ENCODE data around the gene E2F6. TPM values are rescaled to one million over a fixed set of nuclear protein-coding genes. Genes with fewer than 3 reads are reported as not detected.

The E2F6 gene
- total and polyA plus RNA-seq, 4 donors, result 3.5 to 7.7 (median 4.8) TPM

DNA sequence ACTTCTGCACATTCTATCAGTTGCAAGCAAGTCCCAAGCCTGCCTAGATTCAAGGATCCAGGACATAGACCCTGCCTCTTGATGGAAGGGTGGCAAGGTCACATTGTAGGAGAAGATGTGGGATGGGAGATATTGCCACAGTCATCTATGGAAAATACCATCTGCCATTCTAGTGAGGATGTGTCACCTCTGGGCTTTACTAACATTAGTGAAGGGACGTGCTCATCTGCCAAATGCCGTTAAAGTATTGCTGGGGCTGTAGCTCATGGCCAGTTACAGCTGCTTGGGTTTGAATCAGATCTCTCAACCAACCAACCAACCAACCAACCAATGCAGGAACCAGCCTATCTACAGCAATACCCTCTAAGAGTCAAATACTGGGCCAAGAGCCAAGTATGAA, 49.0 kb downstream of the E2F6 start:
- Histone ChIP-seq H3K36me3 (ENCODE audit: control insufficient read depth in 4 of 4, insufficient read depth in 3 of 4, low read depth in 1 of 4, low read length in 3 of 4) (no peaks in the 10 kb centered on the region), H3K27ac (ENCODE audit: low read depth in 1 of 2, low read length in 2 of 2) (no peak overlapping the region), H3K9me3 (ENCODE audit: control insufficient read depth in 4 of 4, low read length in 3 of 4) (no peaks in the 10 kb centered on the region), H3K9ac (ENCODE audit: low read depth in 1 of 2, low read length in 2 of 2) (no peak overlapping the region), H3K4me3 (ENCODE audit: low read depth in 1 of 3, low read length in 3 of 3) (no peak overlapping the region), H3K4me1 (ENCODE audit: control insufficient read depth in 4 of 4, insufficient read depth in 4 of 4, low read length in 3 of 4) (peaks cover 0 to 3% (median 0%) of the 10 kb centered on the region in 4 donors), H3K27me3 (ENCODE audit: control insufficient read depth in 4 of 4, insufficient read depth in 4 of 4, low read length in 3 of 4) (no peaks in the 10 kb centered on the region)
- TF ChIP-seq, protein P1, sequence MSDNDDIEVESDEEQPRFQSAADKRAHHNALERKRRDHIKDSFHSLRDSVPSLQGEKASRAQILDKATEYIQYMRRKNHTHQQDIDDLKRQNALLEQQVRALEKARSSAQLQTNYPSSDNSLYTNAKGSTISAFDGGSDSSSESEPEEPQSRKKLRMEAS (IDR thresholded peaks at IDR 0.05), result no peak
- TF ChIP-seq NR2F2 (IDR thresholded peaks at IDR 0.05), result no peak
- TF ChIP-seq SP1 (IDR thresholded peaks at IDR 0.05), result no peak
- no peak for TF ChIP-seq YY1 (IDR thresholded peaks at IDR 0.05)
- WGBS, result 97% methylated on average over 2 of the region's 2 CpGs
- no peak for DNase-seq (ENCODE audit: low spot score)

DNA sequence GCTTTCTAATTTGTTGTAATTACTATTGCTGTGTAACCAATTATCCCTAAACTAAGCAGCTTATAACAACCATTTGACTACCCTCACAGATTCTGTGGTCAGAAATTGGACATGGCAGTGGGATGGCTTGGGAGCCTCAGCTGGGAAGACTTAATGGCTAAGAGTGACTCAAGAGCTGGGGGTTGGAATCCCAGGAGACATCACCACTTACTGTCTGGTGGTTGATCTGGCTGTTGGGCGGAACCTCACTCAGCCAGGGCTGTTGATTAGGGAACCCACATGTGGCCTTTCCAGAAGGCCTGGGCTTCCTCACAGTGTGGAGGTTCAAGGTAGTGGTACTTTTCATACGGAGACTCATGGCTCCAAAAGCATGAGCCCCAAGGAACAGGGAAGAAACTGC, 49.8 kb downstream of the E2F6 start:
- Histone ChIP-seq H3K36me3 (ENCODE audit: control insufficient read depth in 4 of 4, insufficient read depth in 3 of 4, low read depth in 1 of 4, low read length in 3 of 4) (no peaks in the 10 kb centered on the region), H3K27ac (ENCODE audit: low read depth in 1 of 2, low read length in 2 of 2) (no peak overlapping the region), H3K4me1 (ENCODE audit: control insufficient read depth in 4 of 4, insufficient read depth in 4 of 4, low read length in 3 of 4) (peaks cover 0 to 8% (median 0%) of the 10 kb centered on the region in 4 donors), H3K27me3 (ENCODE audit: control insufficient read depth in 4 of 4, insufficient read depth in 4 of 4, low read length in 3 of 4) (no peaks in the 10 kb centered on the region), H3K4me3 (ENCODE audit: low read depth in 1 of 3, low read length in 3 of 3) (no peak overlapping the region), H3K9me3 (ENCODE audit: control insufficient read depth in 4 of 4, low read length in 3 of 4) (no peaks in the 10 kb centered on the region), H3K9ac (ENCODE audit: low read depth in 1 of 2, low read length in 2 of 2) (no peak overlapping the region)
- DNase-seq (ENCODE audit: low spot score), result no peak
- TF ChIP-seq, protein P2, sequence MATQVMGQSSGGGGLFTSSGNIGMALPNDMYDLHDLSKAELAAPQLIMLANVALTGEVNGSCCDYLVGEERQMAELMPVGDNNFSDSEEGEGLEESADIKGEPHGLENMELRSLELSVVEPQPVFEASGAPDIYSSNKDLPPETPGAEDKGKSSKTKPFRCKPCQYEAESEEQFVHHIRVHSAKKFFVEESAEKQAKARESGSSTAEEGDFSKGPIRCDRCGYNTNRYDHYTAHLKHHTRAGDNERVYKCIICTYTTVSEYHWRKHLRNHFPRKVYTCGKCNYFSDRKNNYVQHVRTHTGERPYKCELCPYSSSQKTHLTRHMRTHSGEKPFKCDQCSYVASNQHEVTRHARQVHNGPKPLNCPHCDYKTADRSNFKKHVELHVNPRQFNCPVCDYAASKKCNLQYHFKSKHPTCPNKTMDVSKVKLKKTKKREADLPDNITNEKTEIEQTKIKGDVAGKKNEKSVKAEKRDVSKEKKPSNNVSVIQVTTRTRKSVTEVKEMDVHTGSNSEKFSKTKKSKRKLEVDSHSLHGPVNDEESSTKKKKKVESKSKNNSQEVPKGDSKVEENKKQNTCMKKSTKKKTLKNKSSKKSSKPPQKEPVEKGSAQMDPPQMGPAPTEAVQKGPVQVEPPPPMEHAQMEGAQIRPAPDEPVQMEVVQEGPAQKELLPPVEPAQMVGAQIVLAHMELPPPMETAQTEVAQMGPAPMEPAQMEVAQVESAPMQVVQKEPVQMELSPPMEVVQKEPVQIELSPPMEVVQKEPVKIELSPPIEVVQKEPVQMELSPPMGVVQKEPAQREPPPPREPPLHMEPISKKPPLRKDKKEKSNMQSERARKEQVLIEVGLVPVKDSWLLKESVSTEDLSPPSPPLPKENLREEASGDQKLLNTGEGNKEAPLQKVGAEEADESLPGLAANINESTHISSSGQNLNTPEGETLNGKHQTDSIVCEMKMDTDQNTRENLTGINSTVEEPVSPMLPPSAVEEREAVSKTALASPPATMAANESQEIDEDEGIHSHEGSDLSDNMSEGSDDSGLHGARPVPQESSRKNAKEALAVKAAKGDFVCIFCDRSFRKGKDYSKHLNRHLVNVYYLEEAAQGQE (IDR thresholded peaks at IDR 0.05), result no peak
- TF ChIP-seq, protein P3, sequence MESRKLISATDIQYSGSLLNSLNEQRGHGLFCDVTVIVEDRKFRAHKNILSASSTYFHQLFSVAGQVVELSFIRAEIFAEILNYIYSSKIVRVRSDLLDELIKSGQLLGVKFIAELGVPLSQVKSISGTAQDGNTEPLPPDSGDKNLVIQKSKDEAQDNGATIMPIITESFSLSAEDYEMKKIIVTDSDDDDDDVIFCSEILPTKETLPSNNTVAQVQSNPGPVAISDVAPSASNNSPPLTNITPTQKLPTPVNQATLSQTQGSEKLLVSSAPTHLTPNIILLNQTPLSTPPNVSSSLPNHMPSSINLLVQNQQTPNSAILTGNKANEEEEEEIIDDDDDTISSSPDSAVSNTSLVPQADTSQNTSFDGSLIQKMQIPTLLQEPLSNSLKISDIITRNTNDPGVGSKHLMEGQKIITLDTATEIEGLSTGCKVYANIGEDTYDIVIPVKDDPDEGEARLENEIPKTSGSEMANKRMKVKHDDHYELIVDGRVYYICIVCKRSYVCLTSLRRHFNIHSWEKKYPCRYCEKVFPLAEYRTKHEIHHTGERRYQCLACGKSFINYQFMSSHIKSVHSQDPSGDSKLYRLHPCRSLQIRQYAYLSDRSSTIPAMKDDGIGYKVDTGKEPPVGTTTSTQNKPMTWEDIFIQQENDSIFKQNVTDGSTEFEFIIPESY (IDR thresholded peaks at IDR 0.05), result no peak
- TF ChIP-seq YY1 (IDR thresholded peaks at IDR 0.05) (no peak), RXRA (IDR thresholded peaks at IDR 0.05) (no peak), NR2F2 (IDR thresholded peaks at IDR 0.05) (no peak), TAF1 (conservative IDR thresholded peaks at IDR 0.05) (no peak), SP1 (IDR thresholded peaks at IDR 0.05) (no peak), FOXA2 (IDR thresholded peaks at IDR 0.05) (no peak), GABPA (IDR thresholded peaks at IDR 0.05 in 1 of 2, conservative IDR thresholded peaks at IDR 0.05 in 1 of 2) (no peak), FOXA1 (IDR thresholded peaks at IDR 0.05) (no peak), HNF4A (conservative IDR thresholded peaks at IDR 0.05) (no peak), EGR1 (IDR thresholded peaks at IDR 0.05; ENCODE audit: low read depth in 2 of 2) (no peak), JUND (IDR thresholded peaks at IDR 0.05) (no peak), RAD21 (IDR thresholded peaks at IDR 0.05) (no peak), HNF4G (IDR thresholded peaks at IDR 0.05) (no peak)
- TF ChIP-seq, protein P4, sequence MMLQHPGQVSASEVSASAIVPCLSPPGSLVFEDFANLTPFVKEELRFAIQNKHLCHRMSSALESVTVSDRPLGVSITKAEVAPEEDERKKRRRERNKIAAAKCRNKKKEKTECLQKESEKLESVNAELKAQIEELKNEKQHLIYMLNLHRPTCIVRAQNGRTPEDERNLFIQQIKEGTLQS (IDR thresholded peaks at IDR 0.05), result no peak
- TF ChIP-seq, protein P5, sequence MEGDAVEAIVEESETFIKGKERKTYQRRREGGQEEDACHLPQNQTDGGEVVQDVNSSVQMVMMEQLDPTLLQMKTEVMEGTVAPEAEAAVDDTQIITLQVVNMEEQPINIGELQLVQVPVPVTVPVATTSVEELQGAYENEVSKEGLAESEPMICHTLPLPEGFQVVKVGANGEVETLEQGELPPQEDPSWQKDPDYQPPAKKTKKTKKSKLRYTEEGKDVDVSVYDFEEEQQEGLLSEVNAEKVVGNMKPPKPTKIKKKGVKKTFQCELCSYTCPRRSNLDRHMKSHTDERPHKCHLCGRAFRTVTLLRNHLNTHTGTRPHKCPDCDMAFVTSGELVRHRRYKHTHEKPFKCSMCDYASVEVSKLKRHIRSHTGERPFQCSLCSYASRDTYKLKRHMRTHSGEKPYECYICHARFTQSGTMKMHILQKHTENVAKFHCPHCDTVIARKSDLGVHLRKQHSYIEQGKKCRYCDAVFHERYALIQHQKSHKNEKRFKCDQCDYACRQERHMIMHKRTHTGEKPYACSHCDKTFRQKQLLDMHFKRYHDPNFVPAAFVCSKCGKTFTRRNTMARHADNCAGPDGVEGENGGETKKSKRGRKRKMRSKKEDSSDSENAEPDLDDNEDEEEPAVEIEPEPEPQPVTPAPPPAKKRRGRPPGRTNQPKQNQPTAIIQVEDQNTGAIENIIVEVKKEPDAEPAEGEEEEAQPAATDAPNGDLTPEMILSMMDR (IDR thresholded peaks at IDR 0.05; ENCODE audit: low read depth, low read length, missing input control), result no peak
- TF ChIP-seq, protein P1 (IDR thresholded peaks at IDR 0.05), result no peak
- 97% methylated on average over 2 of the region's 2 CpGs for WGBS
